Fibroblast of the aortic adventitia (primary cell): ENCODE data around the gene CD2. TPM values are rescaled to one million over a fixed set of nuclear protein-coding genes. Genes with fewer than 3 reads are reported as not detected.

Experiments
- DNase-seq: peaks from one replicate; pipeline ENCODE4 v3.0.0-alpha.2; 2010; ENCODE audit warnings: low read depth
- H3K4me3 ChIP-seq: 2 replicates; pipeline ENCODE4 v1.5.1; 2011; ENCODE audit warnings: low read depth, mild to moderate bottlenecking, control low read depth, low read length, moderate library complexity
- CTCF ChIP-seq: IDR thresholded peaks from 2 replicates; pipeline ENCODE4 v1.5.1; 2011; ENCODE audit warnings: mild to moderate bottlenecking, low read length, control low read depth, inconsistent platforms; ENCODE audit not compliant: insufficient read depth
- total RNA-seq: library from RNA; depleted of rRNA; stranded (reverse); fragments of >200 nt; gene quantifications from 2 replicates; pipeline ENCODE4 v1.2.3, GENCODE V29; 2012; ENCODE audit warnings: low replicate concordance

CD2 gene
- total RNA-seq, 1 donor, result not detected

- no peak for DNase-seq
- no peak for TF ChIP-seq CTCF
- no peak overlapping the region for H3K4me3 ChIP-seq
Observed at GRCh38 chr1:116814926-116815723, 60.9 kb downstream of the CD2 start.

- H3K4me3 ChIP-seq, result no peak overlapping the region
- TF ChIP-seq CTCF, result peak; percentile 38
- DNase-seq, result peak; percentile 22
Observed at GRCh38 chr1:116817582-116818064, 63.4 kb downstream of the CD2 start.

Other genes with a start within 250 kb of the CD2 start
- 3.4 and 42.0 TPM in 2 replicates for gene CD58, start 183.4 kb upstream of the CD2 start, total RNA-seq
- gene IGSF3, start 86.7 kb upstream of the CD2 start, total RNA-seq, result 0.27 TPM in 1 of 2 replicates, not detected in the other
- gene PTGFRN, start 155.5 kb downstream of the CD2 start, total RNA-seq, result 39.8 and 67.5 TPM in 2 replicates
- gene CD101, start 247.3 kb downstream of the CD2 start, total RNA-seq, result 0.09 and 0.41 TPM in 2 replicates